NCI-H82 (cell line): ENCODE measurements around the gene ANKRD24.
"Not testable (repeated sequence)": the region's sequence is repeated elsewhere in the genome, so short reads cannot be mapped to it uniquely, and the experiment has no call there.

Source experiments
- DNase-seq: peaks from one replicate; lab custom pipeline; 2025; lab: John Stamatoyannopoulos, UW

ANKRD24 gene

DNA sequence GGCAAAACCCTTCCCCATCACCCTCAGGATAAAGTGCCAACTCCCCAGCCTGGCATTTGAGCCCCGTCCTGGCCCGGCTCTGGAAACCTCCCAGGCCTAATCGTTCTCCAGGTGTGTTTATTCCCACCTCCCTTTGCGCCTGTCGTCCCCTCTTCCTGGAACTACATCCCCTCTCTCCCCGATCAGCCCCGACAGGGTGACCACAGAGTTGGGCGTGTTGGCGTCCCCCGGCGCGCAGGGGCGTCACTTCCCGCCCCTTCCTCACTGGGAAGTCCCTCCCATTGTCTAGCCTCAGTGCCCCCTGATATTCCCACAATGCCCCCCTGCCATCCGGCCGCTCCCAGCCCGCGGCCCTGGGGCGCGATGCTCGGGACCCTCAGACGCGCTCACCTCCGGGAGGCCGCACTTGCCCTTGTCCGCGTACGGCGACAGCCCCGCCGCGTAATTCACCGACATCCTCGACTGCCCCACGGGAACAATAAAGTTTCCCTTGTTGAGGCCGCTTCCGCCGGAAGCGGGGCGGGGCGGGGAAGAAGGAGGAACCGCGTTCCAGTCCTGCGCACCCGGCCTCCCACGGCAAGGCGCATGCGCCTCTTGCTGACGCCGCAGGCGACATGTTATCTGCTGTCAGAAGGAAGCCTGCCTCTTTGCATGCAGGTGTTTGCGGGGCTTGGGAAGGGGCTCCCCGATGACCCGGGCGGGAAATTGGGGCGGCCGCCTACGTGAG is at the start of gene ANKRD24, which contains the start of gene SIRT6:
Gene ANKRD24 (plus strand): TSS at position 606 of the 727 bp plus-strand sequence. CDS start 3,737 bp downstream, outside the sequence.
Gene SIRT6 (minus strand): TSS at position 480 of the 727 bp plus-strand sequence. CDS start 24 bp downstream, at position 456.
- DNase-seq = peak; percentile 95

DNA sequence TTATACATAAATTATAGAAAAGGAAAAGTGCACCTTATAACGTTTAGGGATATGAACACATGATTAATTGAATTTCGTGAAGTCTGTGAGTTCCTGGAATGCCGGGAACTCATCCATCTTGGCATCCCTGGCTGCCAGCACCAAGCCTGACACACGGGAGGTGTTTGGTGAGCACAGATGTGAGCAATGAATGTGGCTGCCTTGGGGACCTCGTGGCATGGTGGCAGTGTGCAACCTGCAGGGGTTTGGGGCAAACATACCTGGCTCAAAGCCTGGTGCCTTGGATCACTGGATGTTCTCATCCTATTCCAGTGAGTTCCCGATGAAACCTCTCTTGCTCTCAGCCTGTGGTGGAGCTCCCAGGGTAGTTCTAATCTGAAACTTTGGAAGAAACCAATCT is 48.1 kb upstream of the ANKRD24 start:
- DNase-seq = no peak

DNA sequence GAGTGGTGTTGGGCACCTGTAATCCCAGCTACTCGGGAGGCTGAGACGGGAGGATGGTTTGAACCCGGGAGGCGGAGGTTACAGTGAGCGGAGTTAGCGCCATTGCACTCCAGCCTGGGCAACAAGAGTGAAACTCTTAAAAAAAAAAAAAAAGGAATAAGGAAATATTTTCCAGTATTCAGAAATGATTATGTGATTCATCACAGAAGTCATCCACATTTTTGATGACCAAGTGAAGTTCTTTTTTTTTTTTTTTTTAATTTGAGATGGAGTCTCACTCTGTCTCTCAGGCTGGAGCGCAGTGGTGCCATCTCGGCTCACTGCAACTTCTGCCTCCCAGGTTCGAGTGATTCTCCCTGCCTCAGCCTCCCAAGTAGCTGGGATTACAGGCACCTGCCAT is 47.1 kb upstream of the ANKRD24 start:
- not testable (repeated sequence) for DNase-seq

DNA sequence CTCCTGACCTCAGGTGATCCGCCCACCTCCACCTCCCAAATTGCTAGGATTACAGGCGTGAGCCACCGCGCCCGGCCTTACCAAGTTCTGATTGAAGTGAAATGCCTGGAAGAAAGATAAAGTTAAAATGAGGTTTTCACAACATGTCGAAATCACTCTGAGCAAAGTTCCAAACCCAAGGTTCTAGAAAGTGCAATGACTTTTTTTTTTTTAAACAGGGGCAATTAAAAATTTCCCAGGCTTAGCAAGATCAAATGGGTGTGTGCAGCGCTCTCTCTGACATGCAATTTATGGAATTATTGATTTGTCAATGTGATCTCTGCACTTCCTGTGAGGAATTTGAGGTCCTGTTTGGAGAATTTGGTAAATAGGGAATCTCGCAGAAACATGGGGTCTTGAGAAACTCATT is 45.8 kb upstream of the ANKRD24 start:
- no peak for DNase-seq

DNA sequence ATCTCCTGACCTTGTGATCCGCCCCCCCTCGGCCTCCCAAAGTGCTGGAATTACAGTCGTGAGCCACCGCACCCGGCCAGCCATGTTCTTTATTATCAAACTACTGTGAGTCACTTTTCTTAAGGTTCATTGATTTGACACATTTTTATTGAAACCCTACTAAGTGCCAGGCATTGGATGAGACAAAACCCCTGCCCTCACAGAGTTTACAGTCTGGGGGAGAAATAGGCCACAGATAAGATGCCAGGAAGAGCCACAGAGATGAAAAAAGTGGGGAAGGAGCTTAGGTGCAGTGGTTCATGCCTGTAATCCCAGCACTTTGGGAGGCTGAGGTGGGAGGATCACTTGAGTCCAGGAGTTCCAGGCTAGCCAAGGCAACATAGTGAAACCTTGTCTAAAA is 44.0 kb upstream of the ANKRD24 start:
- DNase-seq = no peak

DNA sequence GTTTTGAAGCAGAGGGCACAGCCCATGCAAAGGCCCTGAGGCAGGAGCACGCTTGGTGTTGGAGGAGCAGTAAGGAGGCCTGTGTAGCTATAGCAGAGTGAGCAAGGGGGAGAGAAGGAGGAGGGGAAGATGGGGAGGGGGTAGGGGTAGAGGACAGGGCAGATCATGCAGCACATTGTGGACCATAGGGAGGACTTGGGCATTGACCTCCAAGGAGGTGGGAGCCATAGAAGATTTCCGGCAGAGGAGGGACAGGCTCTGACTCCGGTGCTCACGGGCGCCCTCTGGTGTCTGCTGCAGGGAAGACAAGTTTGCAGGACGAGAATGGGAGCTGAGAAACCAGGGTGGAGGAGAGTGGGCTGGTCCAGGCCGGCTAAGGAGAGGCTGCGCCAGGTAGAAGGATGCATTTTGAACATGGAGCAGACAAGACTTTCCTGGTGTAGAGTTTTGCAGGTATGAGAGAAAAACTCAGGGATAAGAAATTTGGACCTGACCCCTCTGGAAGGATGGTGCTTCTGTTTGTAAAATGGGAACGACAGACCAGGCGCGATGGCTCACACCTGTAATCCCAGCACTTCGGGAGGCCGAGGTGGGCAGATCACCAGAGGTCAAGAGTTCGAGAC is 42.8 kb upstream of the ANKRD24 start:
- peak; percentile 70 for DNase-seq

DNA sequence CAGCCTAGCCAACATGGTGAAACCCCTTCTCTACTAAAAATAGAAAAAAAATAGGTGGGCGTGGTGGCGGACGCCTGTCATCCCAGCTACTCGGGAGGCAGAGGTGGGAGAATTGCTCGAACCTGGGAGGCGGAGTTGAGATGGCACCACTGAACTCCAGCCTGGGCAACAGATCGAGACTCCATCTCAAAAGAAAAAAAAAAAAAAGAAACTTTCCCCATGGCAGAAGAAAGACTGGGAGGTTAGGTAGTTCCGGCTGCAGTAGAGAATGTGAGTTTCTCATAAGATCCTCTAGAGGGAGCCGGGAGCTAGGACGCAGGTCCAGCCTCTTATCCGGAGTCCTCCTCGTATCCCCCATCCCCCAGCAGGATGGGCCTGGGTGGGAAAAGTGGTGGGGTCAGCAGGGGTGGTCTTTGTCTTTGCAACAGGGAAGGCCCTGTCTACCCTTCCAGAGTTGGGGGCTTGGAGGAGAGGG is 42.2 kb upstream of the ANKRD24 start:
- DNase-seq = peak; percentile 79

DNA sequence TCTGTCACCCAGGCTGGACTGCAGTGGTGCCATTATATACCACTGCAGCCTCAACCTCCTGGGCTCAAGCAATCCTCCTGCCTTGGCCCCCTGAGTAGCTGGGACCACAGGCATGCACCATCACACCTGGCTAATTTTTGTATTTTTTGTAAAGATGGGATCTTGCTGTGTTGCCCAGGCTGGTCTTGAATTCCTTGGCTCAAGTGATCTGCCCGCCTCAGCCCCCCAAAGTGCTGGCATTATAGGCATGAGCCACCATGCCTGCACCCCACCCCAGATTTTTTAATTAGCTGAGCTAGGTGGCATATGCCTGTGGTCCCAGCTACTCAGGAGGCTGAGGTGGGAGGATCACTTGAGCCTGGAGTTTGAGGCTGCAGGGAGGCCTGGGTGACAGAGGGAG is 39.6 kb upstream of the ANKRD24 start:
- not testable (repeated sequence) for DNase-seq

DNA sequence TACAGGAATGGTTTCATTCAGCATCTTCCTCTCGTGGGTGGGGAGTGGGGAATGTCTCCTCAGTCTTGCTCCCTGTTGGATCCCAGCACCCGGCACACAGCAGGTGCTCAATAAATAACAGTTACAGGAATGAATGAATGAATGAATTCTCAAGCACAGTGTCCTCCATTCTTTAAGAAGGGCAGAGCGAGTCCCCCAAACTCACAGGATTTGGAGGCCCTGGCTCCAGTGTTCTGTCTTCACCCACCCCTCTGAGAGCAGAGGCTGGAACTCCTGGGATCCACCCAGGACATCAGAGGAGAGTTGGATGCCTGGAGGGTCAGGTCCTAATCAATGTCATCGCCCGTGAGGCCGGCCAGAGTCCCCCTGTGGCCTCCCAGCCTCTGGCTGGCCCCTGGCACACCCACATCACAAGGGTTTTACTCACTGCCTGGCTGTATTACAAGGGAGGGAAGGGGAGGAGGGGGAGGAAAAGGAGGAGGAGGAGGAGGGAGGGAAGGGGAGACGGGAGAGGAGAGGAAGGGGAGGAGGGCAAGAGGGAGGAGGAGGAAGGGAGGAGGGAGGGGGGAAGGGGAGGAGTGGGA is 37.7 kb upstream of the ANKRD24 start:
- DNase-seq = no peak

DNA sequence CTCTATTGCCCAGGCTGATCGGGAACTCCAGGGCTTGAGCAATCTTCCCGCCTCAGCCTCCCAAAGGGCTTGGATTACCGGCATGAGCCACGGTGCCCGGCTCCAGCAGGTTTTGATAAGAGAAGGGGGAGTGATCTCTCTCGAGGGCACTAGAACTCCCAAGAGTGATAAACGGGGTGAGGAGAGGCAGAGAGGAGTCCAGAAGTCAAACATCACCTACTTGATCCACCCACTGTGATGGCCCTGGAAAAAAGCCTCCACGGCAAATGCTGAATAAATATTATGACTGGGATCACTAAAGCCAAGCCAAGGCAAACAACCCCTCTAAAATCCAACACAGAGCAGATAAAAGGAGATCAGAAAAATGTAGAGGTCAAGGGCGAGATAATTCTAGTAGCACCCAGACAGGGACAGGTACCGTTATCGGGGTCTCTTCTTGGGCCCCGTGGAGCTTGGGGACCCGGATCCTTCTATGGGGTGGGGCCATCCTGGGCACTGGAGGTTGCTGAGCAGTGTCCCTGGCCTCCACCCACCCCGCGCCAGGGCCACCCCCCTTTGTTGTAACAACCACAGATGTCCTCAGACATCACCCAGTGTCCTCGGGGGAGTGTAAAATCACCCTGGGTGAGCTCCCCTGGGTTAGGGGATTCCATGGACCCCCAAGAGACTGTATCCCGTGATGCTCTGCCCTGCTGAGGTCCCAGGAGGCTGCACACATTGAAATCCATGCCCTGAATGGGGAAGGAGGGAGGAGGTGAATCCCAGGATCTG is 32.8 kb upstream of the ANKRD24 start:
- DNase-seq = no peak

DNA sequence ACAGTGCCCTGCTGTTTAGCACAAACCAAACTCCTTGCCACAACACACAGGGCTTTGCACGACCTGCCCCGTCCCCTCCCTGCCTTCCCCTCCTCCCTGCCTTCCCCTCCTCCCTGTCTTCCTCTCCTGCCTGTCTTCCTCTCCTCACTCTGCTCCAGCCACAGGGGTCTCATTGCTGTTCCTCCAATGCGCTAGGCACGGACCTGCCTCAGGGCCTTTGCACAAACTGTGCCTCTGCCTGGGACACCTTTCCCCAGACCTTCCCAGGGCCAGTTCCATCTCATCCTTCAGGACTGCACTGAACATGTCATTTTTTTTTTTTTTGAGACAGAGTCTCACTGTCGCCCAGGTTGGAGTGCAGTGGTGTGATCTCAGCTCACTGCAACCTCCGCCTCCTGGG is 30.9 kb upstream of the ANKRD24 start:
- no peak for DNase-seq

DNA sequence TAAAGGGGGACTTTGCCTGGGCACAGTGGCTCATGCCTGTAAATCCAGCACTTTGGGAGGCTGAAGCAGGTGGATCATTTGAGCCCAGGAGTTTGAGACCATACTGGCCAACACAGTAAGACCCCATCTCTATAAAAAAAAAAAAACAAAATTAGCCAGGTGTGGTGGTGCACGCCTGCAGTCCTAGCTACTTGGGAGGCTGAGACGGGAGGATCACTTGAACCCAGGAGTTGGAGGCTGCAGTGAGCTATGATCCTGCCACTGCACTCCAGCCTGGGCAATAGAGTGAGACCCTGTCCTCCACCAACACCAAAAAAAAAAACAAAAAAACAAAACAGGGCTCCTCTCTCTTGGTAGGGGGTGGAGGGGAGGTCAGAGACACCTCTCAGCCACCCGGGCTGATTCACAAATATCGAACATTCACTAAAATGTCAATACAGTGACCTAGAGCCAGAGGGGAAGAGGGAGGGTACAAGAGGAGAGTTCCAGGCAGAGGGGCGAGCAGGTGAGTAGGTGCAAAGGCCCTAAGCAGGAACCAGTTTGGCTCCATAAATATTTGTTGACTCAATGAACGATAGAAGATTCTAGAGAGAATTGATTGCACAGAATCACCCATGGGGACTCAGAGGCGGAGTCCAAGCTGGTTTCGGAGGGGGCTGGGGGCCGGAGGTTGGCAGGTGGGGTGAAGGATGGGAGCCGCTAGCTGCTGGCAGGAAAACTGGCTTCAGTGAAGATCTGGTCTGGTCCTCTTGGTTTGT is 30.1 kb upstream of the ANKRD24 start:
- DNase-seq = no peak

DNA sequence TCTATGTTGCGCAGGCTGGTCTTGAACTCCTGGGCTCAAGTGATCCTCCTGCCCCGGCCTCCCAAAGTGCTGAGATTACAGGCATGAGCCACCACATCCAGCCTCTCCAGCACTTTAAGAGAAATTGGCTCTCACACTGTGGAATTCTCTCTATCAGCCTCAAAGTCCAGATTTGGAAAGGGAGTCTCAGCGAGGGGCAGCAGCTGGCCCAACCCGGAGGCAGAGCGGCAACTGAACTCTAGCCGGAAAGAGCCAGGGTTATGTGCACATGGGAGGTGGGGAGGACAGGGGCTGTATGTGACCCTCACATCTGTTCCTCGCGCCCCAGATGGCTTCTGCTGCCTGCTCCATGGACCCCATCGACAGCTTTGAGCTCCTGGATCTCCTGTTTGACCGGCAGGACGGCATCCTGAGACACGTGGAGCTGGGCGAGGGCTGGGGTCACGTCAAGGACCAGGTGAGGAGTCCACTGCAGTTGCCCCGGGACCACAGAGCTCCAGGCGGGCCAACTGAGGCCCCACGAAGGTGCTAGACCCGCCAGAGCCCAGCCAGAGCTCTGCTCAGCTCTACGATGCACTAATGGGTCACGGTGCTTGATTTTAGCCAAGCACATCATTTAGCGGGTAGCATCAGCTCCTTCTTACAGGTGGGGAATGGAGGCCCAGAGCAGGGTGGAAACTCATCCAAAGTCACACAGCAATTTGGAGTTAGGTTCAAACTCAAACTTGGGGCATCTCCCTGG is 27.7 kb upstream of the ANKRD24 start:
- no peak for DNase-seq

DNA sequence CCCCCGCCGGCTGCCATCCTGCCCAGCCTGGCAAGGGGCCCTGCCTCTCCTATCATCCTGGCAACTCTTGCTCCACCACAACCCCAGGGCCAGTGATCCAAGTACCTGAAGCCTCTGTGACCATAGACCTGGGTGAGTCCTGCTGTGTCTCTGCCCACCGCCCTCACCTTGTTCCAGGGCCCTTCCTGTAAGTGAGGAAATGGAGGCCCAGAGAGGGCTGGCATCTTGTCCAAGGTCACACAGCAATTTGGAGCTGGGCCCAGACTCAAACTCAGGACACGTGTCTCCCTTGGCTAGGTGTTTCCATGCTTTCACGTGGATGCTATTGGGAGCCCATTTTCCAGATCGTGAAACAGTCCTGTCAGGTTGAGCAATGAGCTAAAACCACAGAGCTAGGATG is 25.3 kb upstream of the ANKRD24 start:
- DNase-seq = no peak

DNA sequence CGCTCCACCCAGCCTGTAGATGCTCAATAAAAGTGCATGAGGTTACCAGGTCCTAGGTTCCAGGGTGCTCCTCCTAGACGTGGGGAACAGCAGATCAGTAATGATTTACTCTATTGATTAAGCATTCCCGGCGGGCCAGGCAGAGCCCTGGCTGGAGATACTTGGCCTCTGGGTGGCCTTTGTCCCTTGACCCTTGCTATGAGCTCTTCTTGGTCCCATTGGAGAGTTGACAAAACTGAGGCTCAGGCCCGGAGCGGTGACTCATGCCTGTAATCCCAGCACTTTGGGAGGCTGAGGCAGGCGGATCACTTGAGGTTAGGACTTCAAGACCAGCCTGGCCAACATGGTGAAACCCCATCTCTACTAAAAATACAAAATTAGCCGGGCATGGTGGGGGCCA is 24.5 kb upstream of the ANKRD24 start:
- DNase-seq = not testable (repeated sequence)

DNA sequence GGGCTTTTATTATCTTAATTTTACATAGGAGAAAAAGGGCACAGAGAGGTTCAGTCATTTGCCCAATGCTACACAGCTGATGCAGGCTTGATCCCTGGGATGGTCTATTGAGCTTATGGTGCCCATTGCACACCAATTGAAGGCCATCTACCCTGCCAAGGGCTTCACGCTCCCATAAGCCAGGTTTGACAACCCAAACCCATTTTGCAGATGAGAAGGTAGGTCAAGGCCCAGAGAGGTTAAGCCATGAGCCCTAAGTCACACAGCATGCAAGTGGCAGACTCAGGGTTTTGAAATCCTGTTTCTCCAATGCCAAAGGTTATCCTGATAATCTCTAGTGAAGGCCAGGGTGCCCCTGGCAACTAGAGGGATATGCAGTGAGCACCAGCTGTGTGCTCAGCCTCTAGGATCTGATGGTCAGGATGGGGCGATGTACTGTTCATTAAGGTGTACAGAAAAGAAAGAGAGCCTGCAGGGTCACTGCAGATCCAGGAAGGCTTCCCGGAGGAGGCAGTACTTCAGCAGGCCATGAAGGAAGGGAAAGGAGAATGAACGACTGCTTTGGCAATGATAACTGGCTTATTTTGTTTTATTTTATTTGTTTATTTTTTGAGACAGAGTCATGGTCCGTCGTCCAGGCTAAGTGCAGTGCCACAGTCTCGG is 20.9 kb upstream of the ANKRD24 start:
- no peak for DNase-seq

DNA sequence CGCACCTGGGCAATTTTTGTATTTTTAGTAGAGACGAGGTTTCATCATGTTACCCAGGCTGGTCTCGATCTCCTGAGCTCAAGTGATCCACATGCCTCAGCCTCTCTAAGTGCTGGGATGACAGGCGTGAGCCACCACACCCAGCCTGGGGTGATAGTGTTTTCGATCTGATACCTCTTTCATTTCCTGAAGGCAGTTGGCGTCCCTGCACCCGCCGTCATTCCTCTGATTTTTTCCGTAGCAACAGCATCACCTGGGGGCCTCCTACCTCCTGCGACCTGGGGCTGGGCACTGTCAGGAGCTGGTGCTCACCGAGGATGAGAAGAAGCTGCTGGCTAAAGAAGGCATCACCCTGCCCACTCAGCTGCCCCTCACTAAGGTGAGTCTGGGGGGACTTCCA is 18.2 kb upstream of the ANKRD24 start:
- no peak for DNase-seq

DNA sequence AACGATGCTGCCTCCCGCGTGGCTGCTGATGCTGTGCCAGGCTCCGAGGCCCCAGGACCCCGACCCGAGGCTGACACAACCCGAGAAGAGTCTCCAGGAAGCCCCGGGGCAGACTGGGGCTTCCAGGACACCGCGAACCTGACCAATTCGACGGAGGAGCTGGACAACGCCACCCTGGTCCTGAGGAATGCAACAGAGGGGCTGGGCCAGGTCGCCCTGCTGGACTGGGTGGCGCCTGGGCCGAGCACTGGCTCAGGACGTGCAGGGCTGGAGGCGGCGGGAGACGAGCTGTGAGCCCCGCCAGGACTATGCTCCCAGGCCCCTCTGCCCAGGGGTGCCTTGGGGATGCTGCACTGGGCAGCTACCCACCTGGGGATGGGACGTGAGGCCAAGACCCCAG is 10.8 kb upstream of the ANKRD24 start:
- DNase-seq = no peak

DNA sequence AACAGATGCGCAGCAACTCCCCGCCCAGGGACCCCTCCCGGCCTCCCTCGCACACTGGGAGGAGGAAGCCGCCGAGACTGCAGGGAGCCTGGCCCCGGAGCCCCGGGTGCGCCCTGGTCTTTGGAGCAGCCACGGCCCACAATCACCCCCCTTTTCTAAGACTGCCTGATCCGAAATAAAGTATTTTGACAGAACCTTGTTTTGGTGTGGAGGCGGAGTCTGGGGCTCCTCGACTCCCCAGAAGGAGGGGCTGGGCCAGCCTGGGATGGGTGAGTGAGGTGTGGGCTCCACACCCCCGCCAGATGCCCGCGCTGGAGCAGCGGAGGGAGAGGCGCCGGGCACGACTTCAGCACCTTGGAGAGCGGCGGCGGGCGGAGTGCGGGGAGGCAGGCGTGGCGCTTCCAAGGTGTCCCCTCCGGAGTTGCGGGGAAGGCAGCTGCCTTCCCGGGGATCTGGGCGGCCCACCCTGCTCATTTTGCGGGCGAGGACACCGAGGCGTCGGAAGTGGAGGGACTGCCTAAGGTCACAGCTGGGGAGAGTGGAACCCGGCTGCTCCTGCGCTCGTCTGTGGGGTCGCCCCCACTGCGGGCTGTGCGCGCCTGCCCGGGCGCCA is 9.5 kb upstream of the ANKRD24 start:
- peak; percentile 61 for DNase-seq
